Endothelial cell (in vitro differentiated cells): Measurements from ENCODE around the gene TRAF4. TPM values are rescaled to one million over a fixed set of nuclear protein-coding genes. Genes with fewer than 3 reads are reported as not detected.

Experiments
- DNase-seq: peaks from one replicate; pipeline ENCODE4 v3.0.0; 2021; ENCODE audit warnings: low spot score
- H3K27ac Mint-ChIP-seq: one replicate; pipeline ENCODE4 v1.8.0; 2021; ENCODE audit warnings: mixed read lengths, inconsistent platforms; ENCODE audit not compliant: unreplicated experiment
- H3K27me3 Mint-ChIP-seq: one replicate; pipeline ENCODE4 v1.8.0; 2021; ENCODE audit warnings: mild to moderate bottlenecking, moderate library complexity, mixed read lengths, inconsistent platforms; ENCODE audit not compliant: unreplicated experiment
- H3K36me3 Mint-ChIP-seq: one replicate; pipeline ENCODE4 v1.8.0; 2021; ENCODE audit warnings: mild to moderate bottlenecking, low read depth, mixed read lengths, inconsistent platforms; ENCODE audit not compliant: unreplicated experiment
- H3K4me1 Mint-ChIP-seq: one replicate; pipeline ENCODE4 v1.8.0; 2021; ENCODE audit warnings: mild to moderate bottlenecking, mixed read lengths, inconsistent platforms; ENCODE audit not compliant: unreplicated experiment
- H3K4me3 Mint-ChIP-seq: one replicate; pipeline ENCODE4 v1.8.0; 2021; ENCODE audit warnings: mild to moderate bottlenecking, mixed read lengths, inconsistent platforms; ENCODE audit not compliant: unreplicated experiment
- H3K9me3 Mint-ChIP-seq: one replicate; pipeline ENCODE4 v1.8.0; 2021; ENCODE audit warnings: mixed read lengths, inconsistent platforms; ENCODE audit not compliant: unreplicated experiment
- total RNA-seq: library from RNA; stranded (reverse); fragmentation: NEBNext Ultra II Directional; extraction: Animal tissue kit (Norgen Biotek cat#: 25700); gene quantifications from one replicate; pipeline ENCODE4 v1.2.1, GENCODE V29; 2021; ENCODE audit not compliant: unreplicated experiment
- TF ChIP-seq, protein P1 (sequence below): fragments of 200-600 bp; sonication (generic); IDR thresholded peaks from one replicate; pipeline ENCODE4 v1.5.0; 2021; ENCODE audit warnings: antibody characterized with exemption; ENCODE audit not compliant: unreplicated experiment

The TRAF4 gene
- total RNA-seq, 1 donor from 2014 or later: 166 TPM

DNA sequence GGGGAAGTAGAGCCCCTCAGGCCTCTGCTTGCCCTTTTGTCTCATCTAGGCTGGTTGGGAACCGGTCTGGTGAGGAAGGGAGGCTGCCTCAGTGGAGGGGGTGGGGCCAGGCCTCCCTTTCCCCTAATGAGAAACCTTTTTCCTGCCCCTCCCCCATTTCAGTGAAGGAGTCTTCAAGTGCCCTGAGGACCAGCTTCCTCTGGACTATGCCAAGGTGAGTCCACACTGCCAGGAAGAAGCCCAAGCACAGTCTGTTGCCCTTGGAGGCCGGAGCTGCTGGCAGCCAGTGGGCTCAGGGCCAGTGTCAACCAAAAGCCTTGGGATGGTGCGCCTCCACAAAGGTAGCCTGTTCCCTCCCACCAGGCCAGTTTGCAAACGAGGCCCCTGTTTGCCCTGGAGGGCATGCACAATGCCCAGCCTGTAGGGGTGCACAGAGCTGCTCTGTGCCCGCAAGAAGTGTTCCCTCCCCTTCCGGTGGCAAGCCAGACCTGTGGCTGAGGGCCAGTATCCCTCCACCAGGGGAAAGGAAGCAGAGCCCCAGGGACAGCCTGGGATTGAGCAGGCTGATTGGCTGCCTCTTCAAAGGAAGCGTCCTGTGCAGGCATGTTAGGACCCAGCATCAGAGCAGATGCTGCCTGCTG, 3.4 kb downstream of the TRAF4 start:
- H3K4me1 Mint-ChIP-seq: peaks cover 35% of the 10 kb centered on the region
- no peak for DNase-seq
- no peaks in the 10 kb centered on the region for H3K9me3 Mint-ChIP-seq
- peaks cover 8% of the 10 kb centered on the region for H3K36me3 Mint-ChIP-seq
- TF ChIP-seq, protein P1, sequence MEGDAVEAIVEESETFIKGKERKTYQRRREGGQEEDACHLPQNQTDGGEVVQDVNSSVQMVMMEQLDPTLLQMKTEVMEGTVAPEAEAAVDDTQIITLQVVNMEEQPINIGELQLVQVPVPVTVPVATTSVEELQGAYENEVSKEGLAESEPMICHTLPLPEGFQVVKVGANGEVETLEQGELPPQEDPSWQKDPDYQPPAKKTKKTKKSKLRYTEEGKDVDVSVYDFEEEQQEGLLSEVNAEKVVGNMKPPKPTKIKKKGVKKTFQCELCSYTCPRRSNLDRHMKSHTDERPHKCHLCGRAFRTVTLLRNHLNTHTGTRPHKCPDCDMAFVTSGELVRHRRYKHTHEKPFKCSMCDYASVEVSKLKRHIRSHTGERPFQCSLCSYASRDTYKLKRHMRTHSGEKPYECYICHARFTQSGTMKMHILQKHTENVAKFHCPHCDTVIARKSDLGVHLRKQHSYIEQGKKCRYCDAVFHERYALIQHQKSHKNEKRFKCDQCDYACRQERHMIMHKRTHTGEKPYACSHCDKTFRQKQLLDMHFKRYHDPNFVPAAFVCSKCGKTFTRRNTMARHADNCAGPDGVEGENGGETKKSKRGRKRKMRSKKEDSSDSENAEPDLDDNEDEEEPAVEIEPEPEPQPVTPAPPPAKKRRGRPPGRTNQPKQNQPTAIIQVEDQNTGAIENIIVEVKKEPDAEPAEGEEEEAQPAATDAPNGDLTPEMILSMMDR: no peak
- peaks cover 12% of the 10 kb centered on the region for H3K27me3 Mint-ChIP-seq
- H3K4me3 Mint-ChIP-seq: no peak overlapping the region
- peak overlapping the region; percentile 52 for H3K27ac Mint-ChIP-seq

DNA sequence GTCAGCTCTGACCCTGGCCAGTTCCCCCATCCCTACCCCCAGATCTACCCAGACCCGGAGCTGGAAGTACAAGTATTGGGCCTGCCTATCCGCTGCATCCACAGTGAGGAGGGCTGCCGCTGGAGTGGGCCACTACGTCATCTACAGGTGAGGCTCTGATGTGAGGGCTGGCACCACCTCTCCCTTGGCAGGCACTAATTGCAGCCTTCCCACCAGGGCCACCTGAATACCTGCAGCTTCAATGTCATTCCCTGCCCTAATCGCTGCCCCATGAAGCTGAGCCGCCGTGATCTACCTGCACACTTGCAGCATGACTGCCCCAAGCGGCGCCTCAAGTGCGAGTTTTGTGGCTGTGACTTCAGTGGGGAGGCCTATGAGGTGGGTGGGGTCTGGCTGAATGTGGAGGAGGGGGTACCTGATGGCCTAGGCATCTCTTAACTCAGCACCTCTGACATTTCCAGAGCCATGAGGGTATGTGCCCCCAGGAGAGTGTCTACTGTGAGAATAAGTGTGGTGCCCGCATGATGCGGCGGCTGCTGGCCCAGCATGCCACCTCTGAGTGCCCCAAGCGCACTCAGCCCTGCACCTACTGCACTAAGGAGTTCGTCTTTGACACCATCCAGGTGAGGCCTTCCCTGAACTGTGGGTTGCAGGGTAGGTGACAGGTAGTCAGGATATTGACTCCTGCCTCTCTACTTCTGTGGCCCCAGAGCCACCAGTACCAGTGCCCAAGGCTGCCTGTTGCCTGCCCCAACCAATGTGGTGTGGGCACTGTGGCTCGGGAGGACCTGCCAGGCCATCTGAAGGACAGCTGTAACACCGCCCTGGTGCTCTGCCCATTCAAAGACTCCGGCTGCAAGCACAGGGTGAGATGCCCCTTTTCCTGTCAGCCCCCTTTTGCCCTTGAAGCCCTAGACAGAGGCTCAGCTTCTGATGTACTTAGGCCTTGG, 4.3 kb downstream of the TRAF4 start:
- DNase-seq: no peak
- H3K4me3 Mint-ChIP-seq: peak overlapping the region; percentile 59
- TF ChIP-seq, protein P1: no peak
- H3K27ac Mint-ChIP-seq: no peak overlapping the region
- peaks cover 38% of the 10 kb centered on the region for H3K4me1 Mint-ChIP-seq
- H3K36me3 Mint-ChIP-seq: peaks cover 12% of the 10 kb centered on the region
- no peaks in the 10 kb centered on the region for H3K9me3 Mint-ChIP-seq
- peaks cover 11% of the 10 kb centered on the region for H3K27me3 Mint-ChIP-seq

DNA sequence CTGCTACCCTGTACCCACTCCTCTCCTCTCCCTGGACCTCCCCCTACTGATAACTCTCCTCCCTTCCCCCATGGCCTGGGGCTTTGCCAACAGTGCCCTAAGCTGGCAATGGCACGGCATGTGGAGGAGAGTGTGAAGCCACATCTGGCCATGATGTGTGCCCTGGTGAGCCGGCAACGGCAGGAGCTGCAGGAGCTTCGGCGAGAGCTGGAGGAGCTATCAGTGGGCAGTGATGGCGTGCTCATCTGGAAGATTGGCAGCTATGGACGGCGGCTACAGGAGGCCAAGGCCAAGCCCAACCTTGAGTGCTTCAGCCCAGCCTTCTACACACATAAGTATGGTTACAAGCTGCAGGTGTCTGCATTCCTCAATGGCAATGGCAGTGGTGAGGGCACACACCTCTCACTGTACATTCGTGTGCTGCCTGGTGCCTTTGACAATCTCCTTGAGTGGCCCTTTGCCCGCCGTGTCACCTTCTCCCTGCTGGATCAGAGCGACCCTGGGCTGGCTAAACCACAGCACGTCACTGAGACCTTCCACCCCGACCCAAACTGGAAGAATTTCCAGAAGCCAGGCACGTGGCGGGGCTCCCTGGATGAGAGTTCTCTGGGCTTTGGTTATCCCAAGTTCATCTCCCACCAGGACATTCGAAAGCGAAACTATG, 5.2 kb downstream of the TRAF4 start:
- Mint-ChIP-seq H3K27me3 (peaks cover 9% of the 10 kb centered on the region), H3K36me3 (peaks cover 12% of the 10 kb centered on the region), H3K4me1 (peaks cover 37% of the 10 kb centered on the region), H3K4me3 (peak overlapping the region; percentile 37), H3K9me3 (no peaks in the 10 kb centered on the region), H3K27ac (no peak overlapping the region)
- DNase-seq: no peak
- TF ChIP-seq, protein P1: no peak

DNA sequence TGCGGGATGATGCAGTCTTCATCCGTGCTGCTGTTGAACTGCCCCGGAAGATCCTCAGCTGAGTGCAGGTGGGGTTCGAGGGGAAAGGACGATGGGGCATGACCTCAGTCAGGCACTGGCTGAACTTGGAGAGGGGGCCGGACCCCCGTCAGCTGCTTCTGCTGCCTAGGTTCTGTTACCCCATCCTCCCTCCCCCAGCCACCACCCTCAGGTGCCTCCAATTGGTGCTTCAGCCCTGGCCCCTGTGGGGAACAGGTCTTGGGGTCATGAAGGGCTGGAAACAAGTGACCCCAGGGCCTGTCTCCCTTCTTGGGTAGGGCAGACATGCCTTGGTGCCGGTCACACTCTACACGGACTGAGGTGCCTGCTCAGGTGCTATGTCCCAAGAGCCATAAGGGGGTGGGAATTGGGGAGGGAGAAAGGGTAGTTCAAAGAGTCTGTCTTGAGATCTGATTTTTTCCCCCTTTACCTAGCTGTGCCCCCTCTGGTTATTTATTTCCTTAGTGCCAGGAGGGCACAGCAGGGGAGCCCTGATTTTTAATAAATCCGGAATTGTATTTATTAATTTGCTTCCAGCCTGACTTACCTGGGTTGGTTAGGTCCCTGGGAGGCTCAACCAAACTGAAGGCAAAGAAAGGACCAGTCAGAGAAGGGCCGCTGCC, 5.8 kb downstream of the TRAF4 start:
- Mint-ChIP-seq H3K4me1 (peaks cover 37% of the 10 kb centered on the region), H3K36me3 (peaks cover 12% of the 10 kb centered on the region), H3K27ac (no peak overlapping the region), H3K4me3 (peak overlapping the region; percentile 37), H3K27me3 (peaks cover 9% of the 10 kb centered on the region), H3K9me3 (no peaks in the 10 kb centered on the region)
- TF ChIP-seq, protein P1: no peak
- DNase-seq: no peak
